HCT116 (cell line): ENCODE data around the gene CFAP91. TPM values are rescaled to one million over a fixed set of nuclear protein-coding genes. Genes with fewer than 3 reads are reported as not detected.

Experiments
- ATAC-seq: fragments of 200-7000 bp; cut with Tn5 transposase; 2 replicates; pipeline ENCODE4 v1.9.1; 2020; ENCODE audit warnings: mild to moderate bottlenecking, moderate library complexity
- BruUV-seq: library from RNA; stranded (reverse); fragments of 400-500 nt; replicated peaks from 2 replicates; lab custom pipeline; 2021; lab: Mats Ljungman, UMichigan
- CTCF ChIA-PET: fragments of 300-600 bp; sonication (Branson Sonifier 250); formaldehyde crosslinking; loops from one replicate; lab custom pipeline; 2021; ENCODE audit warnings: antibody characterized with exemption; lab: Charles Lee
- POLR2A ChIA-PET: fragments of 300-600, 350-600 bp; sonication (Branson Sonifier 250); formaldehyde crosslinking; loops from one replicate; lab custom pipeline; 2021; ENCODE audit warnings: antibody characterized with exemption; lab: Charles Lee
- RAD21 ChIA-PET, 2 experiments: fragments of 300-600 bp; sonication (Branson Sonifier 250); formaldehyde crosslinking; loops; one replicate each; lab custom pipeline; 2023; ENCODE audit warnings: low total read pairs in 2 of 2; ENCODE audit not compliant: uncharacterized antibody in 2 of 2, unreplicated experiment in 2 of 2, low non-redundant PET in 1 of 2; lab: Charles Lee
- DNase-seq: peaks from one replicate; pipeline ENCODE4 v3.0.0-alpha.2; 2010; ENCODE audit warnings: low read depth, low spot score
- H2AFZ ChIP-seq: fragments of 200-600 bp; shearing (Covaris generic), sonication (generic); 2 replicates; pipeline ENCODE4 v1.6.1; 2017; ENCODE audit warnings: low read depth, mixed run types, mixed read lengths, antibody characterized with exemption, low read length; ENCODE audit not compliant: poor library complexity, severe bottlenecking
- H3K27ac ChIP-seq: 2 replicates; pipeline ENCODE4 v1.5.1; 2012; ENCODE audit warnings: low read depth, low read length
- H3K27me3 ChIP-seq: fragments of 200-600 bp; sonication (generic); 2 replicates; pipeline ENCODE4 v1.6.1; 2016; ENCODE audit warnings: mixed run types, low read length, mixed read lengths; ENCODE audit not compliant: insufficient read depth
- H3K36me3 ChIP-seq, 2 experiments: fragments of 200-500 bp in 1 of 2; fragments of 200-600 bp in 1 of 2; sonication (Bioruptor generic) in 1 of 2; sonication (generic) in 1 of 2; 2 replicates each; pipeline versions ENCODE4 v1.5.1 to v1.6.1; 2014 to 2016; ENCODE audit warnings: low read length in 2 of 2, inconsistent platforms in 1 of 2, mixed read lengths in 1 of 2, mixed run types in 1 of 2; ENCODE audit not compliant: insufficient read depth in 2 of 2, control insufficient read depth in 1 of 2
- H3K4me1 ChIP-seq, 2 experiments: fragments of 200-600 bp in 1 of 2; sonication (generic) in 1 of 2; 2 replicates each; pipeline versions ENCODE4 v1.5.1 to v1.6.1; 2012 to 2017; ENCODE audit warnings: low read length in 2 of 2, inconsistent platforms in 1 of 2, mild to moderate bottlenecking in 1 of 2, mixed read lengths in 1 of 2, mixed run types in 1 of 2, moderate library complexity in 1 of 2; ENCODE audit not compliant: insufficient read depth in 2 of 2, control insufficient read depth in 1 of 2
- H3K4me2 ChIP-seq: fragments of 200-600 bp; sonication (generic); 2 replicates; pipeline ENCODE4 v1.6.1; 2017; ENCODE audit warnings: mixed run types, low read length, mixed read lengths
- H3K4me3 ChIP-seq, 2 experiments: fragments of 200-600 bp in 1 of 2; sonication (generic) in 1 of 2; replicated peaks in 1 of 2; 2 replicates each; pipeline ENCODE4 v1.5.1; 2011 to 2016; ENCODE audit warnings: low read length in 2 of 2, control low read depth in 1 of 2, low read depth in 1 of 2, mild to moderate bottlenecking in 1 of 2, mixed read lengths in 1 of 2, mixed run types in 1 of 2
- H3K79me2 ChIP-seq: fragments of 200-600 bp; sonication (generic); 2 replicates; pipeline ENCODE4 v1.6.1; 2017; ENCODE audit warnings: mild to moderate bottlenecking, mixed run types, low read length, moderate library complexity, mixed read lengths; ENCODE audit not compliant: insufficient read depth
- H3K9ac ChIP-seq: fragments of 200-600 bp; sonication (generic); 2 replicates; pipeline ENCODE4 v1.6.1; 2016; ENCODE audit warnings: low read length, mixed read lengths
- H3K9me2 ChIP-seq: fragments of 200-600 bp; sonication (generic), shearing (Covaris generic); 2 replicates; pipeline ENCODE4 v1.6.1; 2017; ENCODE audit warnings: mixed run types, mild to moderate bottlenecking, moderate library complexity; ENCODE audit not compliant: insufficient read depth
- H3K9me3 ChIP-seq, 2 experiments: fragments of 200-500 bp in 1 of 2; fragments of 200-600 bp in 1 of 2; sonication (Bioruptor generic) in 1 of 2; sonication (generic) in 1 of 2; 2 replicates each; pipeline ENCODE4 v1.6.1; 2014 to 2017; ENCODE audit warnings: low read length in 2 of 2, mixed read lengths in 2 of 2, inconsistent platforms in 1 of 2, low read depth in 1 of 2, mild to moderate bottlenecking in 1 of 2, mixed run types in 1 of 2, moderate library complexity in 1 of 2; ENCODE audit not compliant: control insufficient read depth in 1 of 2, insufficient read depth in 1 of 2
- H4K20me1 ChIP-seq: fragments of 200-600 bp; sonication (generic), shearing (Covaris generic); 2 replicates; pipeline ENCODE4 v1.6.1; 2017; ENCODE audit warnings: mixed run types, mild to moderate bottlenecking, moderate library complexity; ENCODE audit not compliant: insufficient read depth
- CBX3 ChIP-seq: IDR thresholded peaks from 2 replicates; pipeline ENCODE4 v1.6.1; 2012; ENCODE audit warnings: low read depth
- CEBPB ChIP-seq: IDR thresholded peaks from 2 replicates; pipeline ENCODE4 v1.6.1; 2012; ENCODE audit warnings: low read depth
- EGR1 ChIP-seq: IDR thresholded peaks from 2 replicates; pipeline ENCODE4 v1.6.1; 2012; ENCODE audit warnings: low read depth
- FOSL1 ChIP-seq: IDR thresholded peaks from 2 replicates; pipeline ENCODE4 v1.6.1; 2012; ENCODE audit warnings: low read depth
- JUND ChIP-seq: IDR thresholded peaks from 2 replicates; pipeline ENCODE4 v1.6.1; 2012
- POLR2A ChIP-seq: IDR thresholded peaks from 2 replicates; pipeline ENCODE4 v1.7.0; 2011; ENCODE audit warnings: borderline replicate concordance; ENCODE audit not compliant: insufficient read depth, insufficient read length; ENCODE audit errors: extremely low read depth
- POLR2AphosphoS5 ChIP-seq: IDR thresholded peaks from 2 replicates; pipeline ENCODE4 v1.6.1; 2011; ENCODE audit warnings: mild to moderate bottlenecking, low read depth, low read length, moderate library complexity
- RAD21 ChIP-seq: IDR thresholded peaks from 2 replicates; pipeline ENCODE4 v1.6.1; 2012; ENCODE audit warnings: low read depth, mild to moderate bottlenecking
- SRF ChIP-seq: IDR thresholded peaks from 2 replicates; pipeline ENCODE4 v1.6.1; 2012; ENCODE audit warnings: low read depth
- TCF7L2 ChIP-seq: IDR thresholded peaks from 2 replicates; pipeline ENCODE4 v1.7.0; 2011; ENCODE audit warnings: borderline replicate concordance, inconsistent platforms; ENCODE audit not compliant: insufficient read depth, insufficient read length; ENCODE audit errors: extremely low read depth
- ZFX ChIP-seq: fragments of 450-650 bp; IDR thresholded peaks from 2 replicates; pipeline ENCODE4 v1.6.1; 2017
- intact Hi-C: fragments of 100-400 bp; cut with micrococcal nuclease; formaldehyde crosslinking; loops from 2 replicates; pipeline ENCODE4 v1.10.0; 2022
- total RNA-seq: library from RNA; stranded (reverse); gene quantifications from one replicate; pipeline ENCODE4 v1.2.1, GENCODE V29; 2021; ENCODE audit not compliant: unreplicated experiment
- TF ChIP-seq, protein P1 (sequence below): IDR thresholded peaks from 2 replicates; pipeline ENCODE4 v1.6.1; 2012; ENCODE audit warnings: low read depth
- TF ChIP-seq, protein P2 (sequence below): IDR thresholded peaks from 2 replicates; pipeline ENCODE4 v1.6.1; 2012

CFAP91 gene
- total RNA-seq, 1 experiment from 2014 or later: 0.96 TPM

DNA sequence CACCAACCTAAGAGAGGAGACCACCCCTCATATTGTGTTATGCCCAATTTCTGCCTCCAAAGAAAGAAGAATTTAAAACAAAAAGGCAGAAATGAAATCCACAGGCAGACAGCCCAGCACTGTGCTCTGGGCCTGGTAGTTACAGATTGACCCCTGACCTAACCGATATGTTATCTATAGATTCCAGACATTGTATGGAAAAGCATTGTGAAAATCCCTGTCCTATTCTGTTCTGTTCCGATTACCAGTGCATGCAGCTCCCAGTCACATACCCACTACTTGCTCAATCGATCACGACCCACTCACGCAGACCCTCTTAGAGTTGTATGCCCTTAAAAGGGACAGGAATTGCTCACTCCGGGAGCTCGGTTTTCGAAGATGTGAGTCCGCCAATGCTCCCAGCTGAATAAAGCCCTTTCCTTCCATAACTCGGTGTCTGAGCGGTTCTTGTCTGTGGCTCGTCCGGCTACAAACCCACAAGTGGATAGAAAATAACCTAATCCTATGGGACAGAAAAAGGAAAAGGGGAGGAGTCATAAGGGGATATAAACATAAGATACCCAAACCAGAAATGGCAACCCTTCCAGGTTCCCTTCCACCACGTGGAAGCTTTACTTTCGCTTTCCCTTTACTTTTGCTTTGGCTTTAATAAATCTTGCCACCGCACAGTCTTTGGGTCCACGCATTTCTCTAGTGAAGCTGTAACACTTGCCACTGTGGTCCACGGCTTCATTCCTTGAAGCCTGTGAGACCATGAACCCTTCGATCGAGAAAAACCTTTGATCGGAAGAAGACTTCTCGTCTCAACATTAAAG lies 1.7 kb upstream of the CFAP91 start:
- no peaks in the 10 kb centered on the region for H3K9me3 ChIP-seq
- intact Hi-C loops: no loop called here

More for the DNA sequence above, 1.7 kb upstream of the CFAP91 start:
- Histone ChIP-seq H3K4me3 (no peak overlapping the region), H4K20me1 (no peaks in the 10 kb centered on the region), H3K79me2 (no peaks in the 10 kb centered on the region), H3K9ac (no peak overlapping the region), H3K36me3 (no peaks in the 10 kb centered on the region), H3K27me3 (no peaks in the 10 kb centered on the region), H3K27ac (no peak overlapping the region), H3K4me2 (0 out of 2 replicates have a peak overlapping the region, but pooled peaks have one; percentile 2), H2AFZ (peak overlapping the region; percentile 30), H3K4me1 (peaks cover 7 to 26% of the 10 kb centered on the region in 2 experiments; a peak in 3 of 4 replicates), H3K9me2 (no peaks in the 10 kb centered on the region)
- ATAC-seq: no peak
- DNase-seq: no peak
- no TSS peak for BruUV-seq
- TF ChIP-seq, protein P1, sequence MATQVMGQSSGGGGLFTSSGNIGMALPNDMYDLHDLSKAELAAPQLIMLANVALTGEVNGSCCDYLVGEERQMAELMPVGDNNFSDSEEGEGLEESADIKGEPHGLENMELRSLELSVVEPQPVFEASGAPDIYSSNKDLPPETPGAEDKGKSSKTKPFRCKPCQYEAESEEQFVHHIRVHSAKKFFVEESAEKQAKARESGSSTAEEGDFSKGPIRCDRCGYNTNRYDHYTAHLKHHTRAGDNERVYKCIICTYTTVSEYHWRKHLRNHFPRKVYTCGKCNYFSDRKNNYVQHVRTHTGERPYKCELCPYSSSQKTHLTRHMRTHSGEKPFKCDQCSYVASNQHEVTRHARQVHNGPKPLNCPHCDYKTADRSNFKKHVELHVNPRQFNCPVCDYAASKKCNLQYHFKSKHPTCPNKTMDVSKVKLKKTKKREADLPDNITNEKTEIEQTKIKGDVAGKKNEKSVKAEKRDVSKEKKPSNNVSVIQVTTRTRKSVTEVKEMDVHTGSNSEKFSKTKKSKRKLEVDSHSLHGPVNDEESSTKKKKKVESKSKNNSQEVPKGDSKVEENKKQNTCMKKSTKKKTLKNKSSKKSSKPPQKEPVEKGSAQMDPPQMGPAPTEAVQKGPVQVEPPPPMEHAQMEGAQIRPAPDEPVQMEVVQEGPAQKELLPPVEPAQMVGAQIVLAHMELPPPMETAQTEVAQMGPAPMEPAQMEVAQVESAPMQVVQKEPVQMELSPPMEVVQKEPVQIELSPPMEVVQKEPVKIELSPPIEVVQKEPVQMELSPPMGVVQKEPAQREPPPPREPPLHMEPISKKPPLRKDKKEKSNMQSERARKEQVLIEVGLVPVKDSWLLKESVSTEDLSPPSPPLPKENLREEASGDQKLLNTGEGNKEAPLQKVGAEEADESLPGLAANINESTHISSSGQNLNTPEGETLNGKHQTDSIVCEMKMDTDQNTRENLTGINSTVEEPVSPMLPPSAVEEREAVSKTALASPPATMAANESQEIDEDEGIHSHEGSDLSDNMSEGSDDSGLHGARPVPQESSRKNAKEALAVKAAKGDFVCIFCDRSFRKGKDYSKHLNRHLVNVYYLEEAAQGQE: no peak
- no peak for TF ChIP-seq SRF
- TF ChIP-seq, protein P2, sequence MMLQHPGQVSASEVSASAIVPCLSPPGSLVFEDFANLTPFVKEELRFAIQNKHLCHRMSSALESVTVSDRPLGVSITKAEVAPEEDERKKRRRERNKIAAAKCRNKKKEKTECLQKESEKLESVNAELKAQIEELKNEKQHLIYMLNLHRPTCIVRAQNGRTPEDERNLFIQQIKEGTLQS: no peak
- no peak for TF ChIP-seq ZFX
- no peak for TF ChIP-seq CBX3
- no peak for TF ChIP-seq EGR1
- no peak for TF ChIP-seq JUND
- no peak for TF ChIP-seq RAD21
- no peak for TF ChIP-seq POLR2AphosphoS5
- no peak for TF ChIP-seq CEBPB
- TF ChIP-seq FOSL1: no peak
- no peak for TF ChIP-seq TCF7L2
- no peak for TF ChIP-seq POLR2A
- CTCF ChIA-PET: no interaction called here
- POLR2A ChIA-PET: no interaction called here
- RAD21 ChIA-PET: no interaction called here
